Hepatocyte (in vitro differentiated cells): ENCODE measurements around the gene CCBE1.

ENCODE experiments used
- CTCF ChIP-seq: fragments of 200-600 bp; sonication (generic); IDR thresholded peaks from 2 replicates; pipeline ENCODE4 v1.5.1; 2016; ENCODE audit warnings: antibody characterized with exemption, mild to moderate bottlenecking; ENCODE audit not compliant: poor library complexity
- EZH2 ChIP-seq: fragments of 200-600 bp; sonication (generic); IDR thresholded peaks from 2 replicates; pipeline ENCODE4 v1.6.1; 2016; ENCODE audit warnings: antibody characterized with exemption, mild to moderate bottlenecking, borderline replicate concordance
- EZH2phosphoT487 ChIP-seq: fragments of 200-600 bp; sonication (generic); IDR thresholded peaks from one replicate; pipeline ENCODE4 v1.6.1; 2018; ENCODE audit warnings: antibody characterized with exemption, mild to moderate bottlenecking, low read depth, moderate library complexity; ENCODE audit not compliant: unreplicated experiment, severe bottlenecking

DNA sequence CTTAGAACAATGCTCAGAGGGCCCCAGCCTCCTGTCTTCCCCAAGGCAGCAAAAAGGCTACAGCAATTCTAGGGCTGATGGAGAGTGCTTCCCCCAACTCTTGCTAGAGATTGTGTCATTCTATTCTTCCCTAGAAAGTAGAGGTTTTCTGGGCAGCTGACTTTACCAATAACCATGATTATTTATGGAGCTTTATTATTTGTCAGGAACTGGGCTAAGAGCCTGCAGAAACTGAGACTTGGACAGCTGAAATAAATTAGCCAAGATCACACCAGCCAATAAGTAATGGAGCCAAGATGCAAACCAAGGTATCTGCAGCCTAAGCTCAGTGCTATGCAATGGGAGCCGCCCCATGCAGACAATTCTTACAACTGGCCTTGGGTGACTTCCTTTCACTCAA, 84.8 kb downstream of the CCBE1 start:
- TF ChIP-seq CTCF: no peak
- TF ChIP-seq EZH2: no peak
- no peak for TF ChIP-seq EZH2phosphoT487
